GM19468 (cell line): Measurements from ENCODE around the gene TMEM95.
"Not testable (repeated sequence)": the region's sequence is repeated elsewhere in the genome, so short reads cannot be mapped to it uniquely, and the experiment has no call there.

Source experiments
- ATAC-seq: cut with Tn5 transposase; IDR thresholded peaks from one replicate; pipeline ENCODE4 v1.9.1; 2021; ENCODE audit warnings: mild to moderate bottlenecking, moderate library complexity, moderate number of reproducible peaks; ENCODE audit not compliant: unreplicated experiment; ENCODE audit errors: extremely low read depth

Gene TMEM95

DNA sequence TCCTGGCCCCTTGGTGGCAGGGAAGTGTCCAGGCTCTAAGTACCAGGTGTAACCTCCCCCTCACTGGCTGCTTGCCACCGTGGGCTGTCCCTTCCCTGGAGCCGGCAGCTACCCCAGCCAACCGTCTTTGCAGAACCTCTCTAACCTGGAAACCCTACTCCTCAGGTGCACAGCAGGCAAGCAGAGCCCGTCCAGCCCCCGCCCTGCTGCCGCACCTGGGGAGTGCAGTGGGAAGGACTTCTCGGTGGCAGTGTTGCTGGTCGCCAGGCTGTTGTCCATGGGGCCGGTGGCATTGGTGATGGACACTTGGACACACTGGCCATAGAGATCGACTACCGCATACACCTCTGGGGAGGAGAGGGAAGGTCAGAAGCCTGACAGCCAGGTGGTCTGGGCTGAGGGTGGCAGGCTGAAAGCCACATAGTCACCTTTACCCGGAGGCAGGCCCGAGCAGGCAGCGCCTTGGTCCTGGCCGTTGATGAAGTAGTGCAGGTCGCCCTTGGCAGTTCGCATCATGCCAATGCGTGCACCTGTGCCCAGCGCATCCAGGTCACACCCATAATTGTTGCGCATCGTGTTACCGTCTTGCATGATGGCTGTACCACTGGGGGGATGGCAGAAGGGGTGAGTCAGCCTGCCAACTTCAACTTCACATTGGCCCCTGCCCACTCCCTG lies 32.3 kb upstream of the TMEM95 start:
- no peak for ATAC-seq

DNA sequence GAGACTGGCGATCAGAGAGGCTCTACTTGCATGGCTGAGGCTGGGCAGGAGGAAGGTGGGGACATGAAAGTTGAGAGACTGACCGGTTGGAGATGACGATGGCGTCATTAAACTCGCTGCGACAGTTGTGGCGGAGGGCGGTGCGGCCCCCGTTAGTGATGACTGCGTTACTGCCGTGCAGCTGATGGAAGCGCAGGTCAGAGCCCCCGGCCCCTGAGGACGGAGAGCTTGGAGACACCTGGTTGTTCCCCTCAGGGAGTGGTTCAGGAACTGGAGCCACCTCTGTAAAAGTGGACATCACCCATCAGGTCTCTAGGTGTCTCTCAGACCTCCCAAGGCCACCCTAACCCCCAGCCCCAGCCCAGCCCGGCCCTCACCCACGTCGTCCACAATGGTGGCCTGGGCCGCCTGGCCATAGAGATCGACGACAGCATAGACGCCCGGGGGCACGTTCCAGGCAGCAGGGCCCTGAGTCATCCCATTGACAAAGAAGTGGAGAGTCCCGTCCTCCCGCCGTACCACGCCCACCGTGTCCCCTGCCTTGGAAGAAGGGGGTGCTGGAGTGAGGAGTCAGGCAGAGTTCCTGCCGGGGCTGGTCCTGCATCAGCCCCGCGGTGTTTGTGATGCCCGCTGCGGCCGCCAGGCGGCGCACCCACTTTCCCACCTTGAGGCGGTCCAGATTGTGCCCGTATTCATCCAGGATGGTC lies 31.1 kb upstream of the TMEM95 start:
- ATAC-seq = no peak

DNA sequence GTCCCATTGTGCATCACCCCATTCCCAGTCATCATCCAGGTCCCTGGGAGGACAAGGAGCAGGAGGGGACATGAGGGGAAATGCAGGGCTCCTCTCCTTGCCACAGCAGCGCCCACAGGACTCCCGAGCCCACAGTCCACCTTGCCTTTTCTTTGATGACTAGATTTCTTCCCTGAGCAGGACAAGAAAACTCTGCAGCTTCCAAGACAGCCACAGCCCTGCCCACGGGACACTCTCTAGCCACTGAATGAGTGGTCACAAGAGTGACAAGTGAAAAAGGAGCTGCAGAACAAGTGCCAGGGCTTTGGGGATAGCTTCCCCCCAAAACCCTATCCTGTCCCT lies 30.5 kb upstream of the TMEM95 start:
- no peak for ATAC-seq

DNA sequence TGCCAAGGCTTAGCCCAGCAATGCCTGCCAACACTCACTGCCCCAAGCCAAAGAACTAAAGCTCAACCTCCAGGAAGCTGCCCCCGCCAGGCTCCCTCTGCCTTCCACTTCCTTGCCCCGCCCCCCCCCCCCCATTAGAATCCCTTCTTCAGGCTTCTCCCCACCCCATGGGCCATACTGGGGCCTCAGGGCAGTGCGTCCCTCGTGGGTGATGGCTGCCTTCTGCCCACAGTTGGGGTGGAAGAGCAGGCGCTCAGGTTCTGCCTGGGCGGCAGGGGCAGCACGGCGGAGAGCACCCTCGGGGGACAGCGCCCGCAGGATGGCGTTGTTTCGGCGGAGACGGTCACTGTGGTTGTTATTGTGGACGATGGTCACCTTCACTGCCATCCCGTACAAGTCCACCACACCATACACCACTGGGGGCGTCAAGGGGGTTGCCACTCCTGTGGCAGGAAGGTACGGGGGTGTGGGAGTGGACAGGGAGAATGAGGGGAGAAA lies 29.9 kb upstream of the TMEM95 start:
- no peak for ATAC-seq

DNA sequence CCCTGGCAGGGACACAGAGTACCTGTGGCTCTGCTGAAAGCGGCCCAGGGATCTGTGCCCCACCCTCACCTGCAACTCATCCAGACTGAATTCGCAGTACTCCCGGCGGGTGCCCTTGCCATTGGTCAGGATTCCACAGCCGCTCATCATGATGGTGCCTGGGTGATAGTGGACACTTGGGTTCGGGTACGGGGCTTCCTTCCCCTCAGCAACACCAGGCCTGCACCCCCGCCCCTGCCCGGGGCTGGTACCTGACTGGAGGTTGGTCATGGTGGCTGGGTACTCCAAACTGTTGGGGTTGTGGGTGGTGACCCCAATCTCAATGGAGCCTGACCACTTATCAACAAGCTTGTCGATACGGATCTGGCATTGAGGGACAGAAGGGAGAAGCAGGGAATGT lies 28.8 kb upstream of the TMEM95 start:
- ATAC-seq = no peak

DNA sequence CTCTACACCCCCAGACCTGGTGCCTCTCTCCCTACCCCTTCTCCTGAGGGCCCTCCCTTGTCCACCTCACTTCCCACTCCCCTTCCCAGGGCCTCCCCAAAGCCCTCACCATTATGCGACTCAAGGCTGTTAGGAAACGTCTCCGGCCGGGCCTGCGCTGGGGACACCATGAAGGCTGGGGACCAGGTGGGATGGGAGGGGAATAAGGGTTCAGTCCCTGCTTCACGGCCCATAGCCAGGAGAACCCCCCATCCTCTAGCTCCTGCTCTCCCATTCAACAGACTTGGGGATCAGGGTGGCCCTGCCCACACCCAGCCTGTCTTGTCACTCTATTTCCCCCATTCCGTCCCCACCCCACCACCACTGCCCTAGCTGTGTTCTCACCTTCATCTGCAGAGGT lies 27.9 kb upstream of the TMEM95 start:
- no peak for ATAC-seq

DNA sequence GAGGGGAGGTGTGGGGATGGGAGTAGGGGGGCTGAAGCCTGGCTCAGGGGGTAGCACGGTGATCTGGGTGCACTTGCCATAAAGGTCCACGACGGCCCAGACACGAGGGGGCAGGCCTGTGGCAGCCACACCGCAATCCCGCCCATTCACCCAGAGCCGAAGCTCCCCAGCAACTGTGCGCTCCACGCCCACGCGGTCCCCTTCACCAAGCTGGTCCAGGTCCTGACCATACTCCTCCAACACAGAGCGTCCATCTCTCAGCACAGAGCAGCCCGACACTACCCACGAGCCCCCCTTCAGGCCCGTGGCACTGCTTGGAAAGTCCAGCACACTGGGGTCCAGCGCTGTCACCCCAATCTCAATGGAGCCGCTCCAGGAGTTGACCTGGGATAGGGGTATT lies 27.5 kb upstream of the TMEM95 start:
- no peak for ATAC-seq

DNA sequence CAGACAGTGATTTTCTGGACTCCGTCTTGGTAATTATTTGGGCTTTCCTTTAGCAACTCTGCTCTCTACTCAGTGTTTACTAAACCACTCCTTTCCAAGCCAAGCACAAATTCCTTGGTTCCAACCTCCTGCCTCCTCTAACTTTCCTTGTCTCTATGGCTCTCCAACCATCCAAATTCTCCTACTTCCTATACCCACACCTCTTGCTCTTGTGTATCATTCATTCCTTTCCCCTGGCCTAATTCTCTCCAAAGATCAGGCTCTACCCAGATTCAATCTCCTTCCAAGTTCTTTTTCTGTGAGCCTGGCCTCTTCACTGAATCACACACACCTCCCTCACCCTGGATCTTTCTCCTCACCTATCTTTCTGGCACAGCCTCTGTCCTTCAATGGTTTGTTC lies 26.9 kb upstream of the TMEM95 start:
- no peak for ATAC-seq

DNA sequence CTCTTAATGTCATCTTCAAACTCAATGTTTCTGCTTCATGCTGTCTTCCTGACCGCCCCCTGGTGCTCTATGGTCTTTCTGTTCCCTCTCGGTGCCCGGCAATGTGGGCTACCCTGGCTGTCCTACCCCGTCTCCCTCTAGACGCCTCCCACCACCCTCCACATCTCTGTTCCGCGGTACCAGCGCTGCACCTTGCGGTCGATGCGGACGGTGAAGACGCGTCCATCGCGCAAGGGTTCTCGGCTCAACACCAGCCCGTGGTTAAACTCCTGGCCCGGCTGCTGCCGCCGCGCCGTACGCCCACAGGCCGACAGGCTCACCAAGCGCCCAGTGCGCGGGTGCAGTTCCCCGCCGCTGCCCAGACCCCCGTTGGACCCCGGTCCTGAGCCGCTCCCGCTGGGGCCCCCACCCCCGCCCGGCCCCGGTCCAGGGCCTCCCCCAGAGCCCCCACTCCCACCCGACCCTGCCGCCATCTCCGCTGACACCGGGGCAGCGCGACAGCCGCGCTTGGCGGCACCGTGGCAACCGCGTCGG lies 26.0 kb upstream of the TMEM95 start, which contains the start of gene NEURL4:
Gene NEURL4, minus strand, starts transcription at position 496 of the 534 bp plus-strand sequence. Its CDS starts 23 bp downstream, at position 473.
- no peak for ATAC-seq

DNA sequence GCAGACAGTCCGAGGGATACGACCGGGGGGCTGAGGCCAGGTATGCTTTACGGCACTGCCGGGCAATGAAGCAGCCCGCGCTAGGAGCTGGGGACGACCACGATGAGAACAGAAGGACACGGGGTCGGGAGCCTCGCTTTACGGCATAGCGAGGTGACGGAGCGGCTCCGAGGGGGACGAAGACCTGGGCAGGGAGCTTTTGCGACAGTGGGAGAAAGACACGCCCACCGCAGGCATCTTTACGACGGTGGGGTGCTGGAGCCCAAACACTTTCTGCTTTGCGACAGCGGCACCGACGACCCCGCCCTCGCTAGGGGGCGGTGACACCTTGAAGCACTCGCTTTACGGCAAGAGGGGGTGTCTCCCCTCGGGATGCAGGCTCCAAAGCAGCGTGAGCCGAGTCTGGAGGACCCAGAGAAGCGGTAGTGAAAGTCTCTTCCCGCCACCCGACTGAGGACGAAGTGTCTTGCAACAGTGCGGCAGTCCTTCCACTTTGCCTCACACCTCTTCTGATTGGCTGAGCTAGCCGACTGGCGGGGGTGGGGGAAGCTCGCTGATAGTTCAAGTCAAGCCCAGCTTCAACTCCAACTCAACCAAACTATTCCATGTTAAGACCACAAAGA lies 25.5 kb upstream of the TMEM95 start:
- peak; percentile 44 for ATAC-seq

DNA sequence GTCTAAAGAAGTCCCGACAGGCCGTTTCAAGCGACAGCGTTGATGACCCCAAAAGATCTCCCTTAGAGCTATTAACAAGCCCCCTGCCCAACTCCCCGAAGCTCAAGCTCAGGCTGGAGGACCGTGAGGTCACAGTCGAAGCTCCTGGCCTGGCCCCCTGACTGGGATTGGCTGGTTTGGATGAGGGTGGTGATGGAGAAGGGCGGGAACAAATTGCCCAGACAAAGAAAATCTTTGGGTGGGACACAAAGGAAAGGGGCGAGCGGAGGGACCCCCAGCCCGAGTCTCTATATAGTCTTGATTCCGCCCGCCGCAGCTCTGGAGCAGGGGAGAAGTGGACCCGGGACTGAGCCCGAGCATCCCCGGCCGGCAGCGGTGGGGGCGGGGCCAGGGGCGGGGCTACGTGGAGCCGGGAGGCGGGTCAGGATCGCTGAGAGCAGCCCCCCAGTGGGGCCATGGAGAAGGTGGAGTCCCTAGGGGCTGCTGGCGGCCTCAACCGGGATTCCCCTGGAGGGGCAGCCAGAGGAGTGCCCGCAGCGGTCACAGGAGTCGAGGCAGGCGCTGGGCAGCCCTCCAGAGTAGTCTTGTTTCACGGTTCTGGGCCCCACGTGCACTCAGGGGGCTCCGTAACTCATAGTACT lies 24.8 kb upstream of the TMEM95 start:
- peak; percentile 9 for ATAC-seq

DNA sequence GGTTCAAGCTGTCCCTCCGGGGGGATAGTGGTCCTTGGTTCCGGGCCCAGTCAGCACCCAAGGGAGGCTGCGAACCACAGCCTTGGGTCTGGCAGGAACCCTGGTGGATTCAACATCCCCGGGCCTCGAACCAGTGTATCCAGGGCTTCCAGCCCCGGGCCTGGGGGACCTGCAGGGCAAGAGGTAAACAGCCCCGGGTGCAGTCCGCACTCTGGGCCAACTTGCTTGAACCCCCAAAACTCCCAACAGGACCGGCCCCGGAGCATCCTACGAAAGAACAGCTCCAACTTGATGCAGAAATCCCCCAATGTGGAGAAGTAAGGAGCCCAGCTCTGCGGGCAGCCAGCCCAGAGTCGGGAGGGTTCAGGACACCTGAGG lies 24.3 kb upstream of the TMEM95 start:
- no peak for ATAC-seq

DNA sequence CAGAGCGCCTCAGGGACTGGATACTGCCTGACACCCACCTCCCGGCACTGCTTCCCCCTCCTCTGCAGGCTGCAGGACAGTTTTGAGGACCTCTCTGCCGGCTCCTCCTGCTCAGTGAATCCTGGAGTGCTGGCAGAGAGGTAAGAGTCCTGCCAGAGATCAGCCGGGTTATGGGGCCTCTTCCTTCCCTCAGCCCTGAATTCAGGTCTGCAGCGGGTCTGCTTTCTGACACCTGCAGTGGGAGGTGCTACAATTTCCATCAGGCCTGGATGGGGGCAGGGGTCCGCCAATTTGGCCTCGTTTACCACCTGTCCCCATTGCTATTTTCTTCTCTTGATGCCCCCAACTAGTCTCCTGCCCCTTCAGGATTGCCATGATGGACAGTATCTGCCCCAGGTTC lies 22.8 kb upstream of the TMEM95 start:
- ATAC-seq = no peak

DNA sequence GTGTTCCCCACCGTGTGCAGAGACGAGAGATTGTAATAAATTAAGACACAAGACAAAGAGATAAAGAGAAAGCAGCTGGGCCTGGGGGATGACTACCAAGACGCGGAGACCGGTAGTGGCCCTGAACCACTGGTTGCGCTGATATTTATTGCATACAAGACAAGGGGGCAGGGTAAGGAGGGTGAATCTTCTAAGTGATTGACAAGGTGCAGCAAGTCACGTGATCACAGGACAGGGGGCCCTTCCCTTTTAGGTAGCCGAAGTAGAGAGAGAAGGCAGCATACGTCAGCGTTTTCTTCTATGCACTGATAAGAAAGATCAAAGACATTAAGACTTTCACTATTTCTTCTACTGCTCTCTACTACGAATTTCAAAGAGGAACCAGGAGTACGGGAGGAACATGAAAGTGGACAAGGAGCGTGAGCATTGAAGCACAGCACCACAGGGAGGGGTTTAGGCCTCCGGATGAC lies 22.3 kb upstream of the TMEM95 start:
- not testable (repeated sequence) for ATAC-seq

DNA sequence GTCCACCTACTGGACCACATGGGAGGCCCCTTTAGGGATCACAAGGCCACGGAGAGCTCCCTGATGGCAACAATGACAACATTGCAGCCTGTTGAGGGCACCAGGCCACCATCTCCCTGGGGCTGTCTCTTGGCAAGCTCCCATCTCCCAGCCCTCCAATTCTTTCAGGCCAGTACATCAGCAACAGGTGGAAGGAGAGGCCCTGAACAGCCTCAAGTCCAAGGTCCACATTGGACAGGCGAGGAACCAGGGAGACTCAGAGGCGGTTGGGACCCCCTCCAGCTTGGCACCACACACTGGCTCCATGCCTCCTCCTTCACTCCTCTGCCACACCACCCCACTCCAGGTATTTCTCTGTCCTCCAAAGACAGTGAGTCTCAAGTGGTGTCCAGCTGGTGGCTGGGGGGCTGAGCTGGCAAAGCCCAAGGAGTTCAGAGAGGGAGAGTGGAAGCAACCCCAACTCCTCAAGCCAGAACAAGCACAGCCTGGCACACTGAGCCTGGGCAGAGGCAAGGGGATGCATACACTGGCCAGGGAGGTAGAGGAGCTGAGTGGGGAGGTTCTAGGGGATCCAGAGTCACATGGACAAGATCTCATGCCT lies 19.9 kb upstream of the TMEM95 start:
- no peak for ATAC-seq

DNA sequence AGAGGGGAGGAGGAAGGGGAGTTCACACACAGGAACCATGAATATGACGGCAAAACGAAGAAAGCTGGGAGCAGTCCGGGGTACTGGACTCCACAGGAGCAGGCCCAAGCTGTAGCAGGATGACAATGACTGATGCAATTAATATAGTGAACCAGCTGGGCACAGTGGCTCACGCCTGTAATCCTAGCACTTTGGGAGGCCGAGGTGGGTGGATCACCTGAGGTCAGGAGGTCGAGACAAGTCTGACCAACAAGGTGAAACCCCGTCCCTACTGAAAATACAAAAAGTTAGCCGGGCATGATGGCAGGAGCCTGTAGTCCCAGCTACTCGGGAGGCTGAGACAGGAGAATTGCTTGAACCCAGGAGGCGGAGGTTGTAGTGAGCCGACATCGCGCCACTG lies 19.2 kb upstream of the TMEM95 start:
- not testable (repeated sequence) for ATAC-seq

DNA sequence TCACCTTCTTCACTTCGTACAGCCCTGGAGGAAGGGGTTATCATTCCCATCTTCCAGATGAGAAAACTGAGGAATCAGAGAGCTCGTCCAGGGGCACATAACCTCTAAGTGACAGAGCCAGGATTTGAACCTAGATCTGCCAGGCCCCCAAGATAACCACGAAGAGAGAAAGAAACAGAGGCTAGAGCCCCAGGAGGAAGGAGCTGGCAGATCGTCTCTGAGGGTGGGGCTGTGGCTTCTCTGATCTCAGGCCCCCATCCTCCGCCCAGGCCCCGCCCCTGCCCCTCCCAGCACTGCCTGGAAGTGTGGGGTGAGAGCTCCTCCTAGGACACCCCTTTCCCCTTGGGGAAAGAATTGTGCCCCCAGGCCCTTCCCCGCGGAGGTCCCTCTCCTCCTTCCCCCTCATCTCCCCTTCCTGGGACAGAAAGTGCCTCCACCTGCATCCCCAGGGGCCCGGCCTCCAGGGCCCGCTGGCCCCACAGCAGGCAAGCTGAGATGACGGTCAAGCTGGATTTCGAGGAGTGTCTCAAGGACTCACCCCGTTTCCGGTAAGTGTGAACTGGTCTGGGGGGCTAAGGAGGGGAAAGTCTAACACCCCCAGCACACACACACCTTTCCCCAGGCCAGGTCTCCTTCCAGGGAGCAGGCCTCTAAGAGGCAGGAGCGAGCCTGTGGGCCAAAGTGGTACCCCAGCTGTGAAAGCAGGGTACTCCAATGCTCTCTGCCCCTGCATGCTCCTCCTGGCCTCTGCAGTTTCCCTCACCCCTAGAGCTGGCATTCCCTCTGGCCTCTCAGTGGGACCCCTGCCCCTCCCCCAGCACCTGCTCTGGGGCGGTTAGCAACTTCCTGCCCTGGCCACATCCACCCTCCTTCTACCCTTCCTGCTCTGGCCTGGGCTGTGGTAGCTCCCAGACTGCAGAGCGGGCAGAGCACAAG lies 18.4 kb upstream of the TMEM95 start, which contains the start of gene ACAP1:
Gene ACAP1, plus strand, starts transcription at position 290 of the 936 bp plus-strand sequence. Its CDS starts 206 bp downstream, at position 496.
- no peak for ATAC-seq

DNA sequence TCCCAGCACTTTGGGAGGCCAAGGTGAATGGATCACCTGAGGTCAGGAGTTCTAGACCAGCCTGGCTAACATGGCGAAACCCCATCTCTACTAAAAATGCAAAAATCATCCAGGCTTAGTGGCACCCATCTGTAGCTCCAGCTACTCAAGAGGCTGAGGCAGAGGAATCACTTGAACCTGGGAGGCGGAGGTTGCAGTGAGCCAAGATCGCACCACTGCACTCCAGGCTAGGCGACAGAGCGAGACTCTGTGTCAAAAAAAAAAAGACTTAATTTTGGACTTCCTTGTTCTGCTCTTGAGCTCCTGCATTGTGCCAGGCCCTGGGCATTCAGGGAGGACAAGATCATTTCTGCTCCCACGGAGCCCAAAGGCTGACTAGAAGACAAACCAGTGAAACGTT lies 17.4 kb upstream of the TMEM95 start:
- not testable (repeated sequence) for ATAC-seq

DNA sequence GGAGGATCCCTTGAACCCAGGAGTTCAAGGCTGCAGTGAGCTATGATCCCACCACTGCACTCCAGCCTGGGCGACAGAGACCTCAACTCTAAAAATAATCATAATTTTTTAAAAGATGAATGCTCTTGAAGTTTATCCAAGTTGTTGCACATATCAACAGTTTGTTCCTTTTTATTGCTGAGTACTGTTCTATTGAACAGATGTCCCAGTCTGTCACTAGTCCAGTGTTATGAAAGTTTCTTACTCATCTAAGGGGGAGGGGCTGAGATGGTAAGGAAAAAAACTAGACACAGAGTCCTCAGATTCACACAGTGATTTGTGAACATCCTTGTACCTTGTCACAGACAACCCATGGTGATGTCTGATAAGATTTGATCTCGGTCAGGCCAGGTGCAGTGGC lies 14.8 kb upstream of the TMEM95 start:
- no peak for ATAC-seq
